ENCODE measurements around the gene KCNIP1.

KCNIP1 gene

DNA sequence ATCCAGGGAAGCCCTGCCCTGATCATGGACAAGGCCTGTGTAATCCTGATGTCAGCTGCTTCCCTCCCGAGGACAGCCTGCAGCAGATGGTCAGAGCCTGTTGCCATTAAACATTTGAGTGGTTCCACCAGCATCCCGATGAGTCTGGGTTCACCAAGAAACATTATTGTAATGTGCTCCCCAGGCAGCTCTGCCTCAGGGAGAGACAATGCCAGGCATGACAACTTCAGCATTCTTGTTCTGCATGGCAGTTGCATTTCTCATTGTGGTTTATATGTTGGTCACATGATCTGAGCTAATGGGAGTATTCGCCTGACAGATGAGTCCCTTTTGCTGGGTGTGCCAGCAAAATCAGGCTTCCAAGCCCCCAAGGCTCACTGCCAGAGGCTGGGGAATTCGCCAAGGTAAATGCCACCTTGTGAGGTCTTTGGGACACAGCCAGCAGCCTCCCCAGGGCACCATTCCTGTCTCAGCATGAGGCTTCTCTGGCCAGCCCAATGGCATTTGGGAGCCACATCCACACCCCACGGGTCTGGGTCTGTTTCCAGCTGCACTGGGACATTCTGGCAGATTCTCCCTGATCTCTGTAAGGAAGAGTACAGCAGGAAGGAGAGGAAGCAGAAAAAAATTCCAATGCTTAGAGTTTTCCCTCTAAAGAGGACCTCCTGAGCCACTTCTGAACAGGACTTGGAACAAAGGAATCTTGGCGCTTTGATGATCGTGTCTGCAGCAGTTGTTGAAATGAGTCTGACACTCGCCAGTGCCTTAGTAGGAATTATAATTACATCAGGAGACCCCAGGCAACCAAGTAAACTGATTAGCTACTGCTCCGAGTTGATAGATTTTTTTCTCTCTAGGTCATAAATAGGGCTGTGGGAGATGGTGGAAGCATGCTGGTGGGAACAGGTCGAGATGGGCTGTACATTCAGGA lies 18.7 kb downstream of the KCNIP1 start:
- Histone ChIP-seq H3K27ac (ENCODE audit: low read length) (no peak overlapping the region), H3K9ac (ENCODE audit: low read length in 2 of 2) (no peak overlapping the region), H3K4me3 (ENCODE audit: low read length in 2 of 2) (no peak overlapping the region), H3K36me3 (ENCODE audit: control insufficient read depth in 2 of 2, insufficient read depth in 2 of 2, low read length in 2 of 2) (no peaks in the 10 kb centered on the region), H3K27me3 (ENCODE audit: control insufficient read depth in 1 of 2, insufficient read depth in 2 of 2, low read length in 2 of 2) (peaks cover 2 to 3% of the 10 kb centered on the region in 2 donors), H3K9me3 (ENCODE audit: control insufficient read depth in 2 of 2, low read length in 2 of 2) (peaks cover 0 to 6% of the 10 kb centered on the region in 2 donors), H3K4me1 (ENCODE audit: control insufficient read depth, insufficient read depth, low read length) (peaks cover 7% of the 10 kb centered on the region)

DNA sequence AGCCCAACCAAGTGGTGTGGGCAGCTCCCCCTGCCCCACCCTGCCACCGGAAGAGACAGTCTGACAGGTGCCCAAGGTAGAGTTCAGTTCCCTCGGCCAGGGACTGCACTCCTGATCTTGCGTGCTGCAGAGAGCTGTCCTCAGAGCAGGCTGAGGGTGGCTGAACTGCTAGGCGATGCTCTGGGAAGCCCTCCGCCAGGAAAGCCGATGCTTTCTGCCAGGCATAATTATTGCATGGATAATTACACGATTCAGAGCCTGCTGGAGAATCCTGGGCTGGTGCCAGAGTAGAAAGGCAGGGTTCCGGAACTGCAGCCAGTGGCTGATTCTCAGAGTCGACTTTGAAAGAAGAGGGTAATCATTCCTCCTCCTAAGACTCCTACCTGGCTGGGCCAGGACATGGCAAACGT lies 19.3 kb downstream of the KCNIP1 start:
- Histone ChIP-seq H3K36me3 (ENCODE audit: control insufficient read depth in 2 of 2, insufficient read depth in 2 of 2, low read length in 2 of 2) (no peaks in the 10 kb centered on the region), H3K27me3 (ENCODE audit: control insufficient read depth in 1 of 2, insufficient read depth in 2 of 2, low read length in 2 of 2) (peaks cover 2 to 3% of the 10 kb centered on the region in 2 donors), H3K4me3 (ENCODE audit: low read length in 2 of 2) (no peak overlapping the region), H3K4me1 (ENCODE audit: control insufficient read depth, insufficient read depth, low read length) (peaks cover 7% of the 10 kb centered on the region), H3K9ac (ENCODE audit: low read length in 2 of 2) (no peak overlapping the region), H3K9me3 (ENCODE audit: control insufficient read depth in 2 of 2, low read length in 2 of 2) (peaks cover 0 to 6% of the 10 kb centered on the region in 2 donors), H3K27ac (ENCODE audit: low read length) (no peak overlapping the region)

DNA sequence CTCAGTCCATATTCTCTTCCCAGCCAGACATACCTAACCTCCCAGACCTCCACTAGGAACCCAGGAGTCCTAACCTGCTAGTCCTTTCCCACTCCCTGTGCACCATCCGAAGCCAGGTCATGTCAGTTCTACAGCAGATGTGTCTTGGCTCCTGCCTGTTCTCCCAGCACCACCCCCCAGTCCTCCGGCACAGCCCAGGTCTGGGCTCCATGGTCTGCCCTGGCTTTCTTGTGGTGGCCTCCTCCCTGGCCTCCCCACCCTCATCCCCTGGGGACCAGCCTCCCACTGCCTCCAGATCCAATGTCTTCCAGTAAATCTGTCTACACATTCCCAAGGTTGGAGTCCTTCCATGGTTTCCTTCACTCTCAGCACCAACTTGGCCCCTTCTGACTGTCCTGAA lies 20.0 kb downstream of the KCNIP1 start:
- H3K27me3 ChIP-seq (ENCODE audit: control insufficient read depth in 1 of 2, insufficient read depth in 2 of 2, low read length in 2 of 2) = peaks cover 2 to 3% of the 10 kb centered on the region in 2 donors
- H3K4me3 ChIP-seq (ENCODE audit: low read length in 2 of 2) = no peak overlapping the region
- H3K27ac ChIP-seq (ENCODE audit: low read length) = no peak overlapping the region
- H3K9me3 ChIP-seq (ENCODE audit: control insufficient read depth in 2 of 2, low read length in 2 of 2) = peaks cover 0 to 6% of the 10 kb centered on the region in 2 donors
- no peaks in the 10 kb centered on the region for H3K36me3 ChIP-seq (ENCODE audit: control insufficient read depth in 2 of 2, insufficient read depth in 2 of 2, low read length in 2 of 2)
- H3K9ac ChIP-seq (ENCODE audit: low read length in 2 of 2) = no peak overlapping the region
- peaks cover 7% of the 10 kb centered on the region for H3K4me1 ChIP-seq (ENCODE audit: control insufficient read depth, insufficient read depth, low read length)

DNA sequence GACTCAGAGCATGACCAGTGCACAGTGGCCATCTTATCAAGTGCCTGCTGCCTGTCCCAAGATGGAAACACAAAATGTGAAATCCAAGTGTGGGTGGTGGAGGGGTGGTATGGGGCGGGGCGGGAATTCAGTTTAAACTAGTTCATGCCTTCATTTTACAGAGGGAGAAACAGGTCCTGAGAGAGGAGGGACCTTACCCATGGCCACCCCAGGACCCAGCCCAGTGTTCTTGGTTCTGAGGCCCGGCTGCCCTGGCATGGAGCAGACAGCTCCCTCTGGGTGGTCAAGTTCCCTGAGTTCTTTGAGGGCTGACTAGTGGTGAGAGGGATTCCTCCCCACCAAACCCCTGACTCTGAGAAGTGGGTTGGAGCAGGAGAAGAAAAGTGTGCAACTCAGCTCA lies 20.8 kb downstream of the KCNIP1 start:
- H3K27ac ChIP-seq (ENCODE audit: low read length) = no peak overlapping the region
- H3K9ac ChIP-seq (ENCODE audit: low read length in 2 of 2) = no peak overlapping the region
- no peaks in the 10 kb centered on the region for H3K36me3 ChIP-seq (ENCODE audit: control insufficient read depth in 2 of 2, insufficient read depth in 2 of 2, low read length in 2 of 2)
- H3K27me3 ChIP-seq (ENCODE audit: control insufficient read depth in 1 of 2, insufficient read depth in 2 of 2, low read length in 2 of 2) = peaks cover 2 to 3% of the 10 kb centered on the region in 2 donors
- H3K9me3 ChIP-seq (ENCODE audit: control insufficient read depth in 2 of 2, low read length in 2 of 2) = peaks cover 0 to 6% of the 10 kb centered on the region in 2 donors
- no peak overlapping the region for H3K4me3 ChIP-seq (ENCODE audit: low read length in 2 of 2)
- H3K4me1 ChIP-seq (ENCODE audit: control insufficient read depth, insufficient read depth, low read length) = peaks cover 7% of the 10 kb centered on the region

DNA sequence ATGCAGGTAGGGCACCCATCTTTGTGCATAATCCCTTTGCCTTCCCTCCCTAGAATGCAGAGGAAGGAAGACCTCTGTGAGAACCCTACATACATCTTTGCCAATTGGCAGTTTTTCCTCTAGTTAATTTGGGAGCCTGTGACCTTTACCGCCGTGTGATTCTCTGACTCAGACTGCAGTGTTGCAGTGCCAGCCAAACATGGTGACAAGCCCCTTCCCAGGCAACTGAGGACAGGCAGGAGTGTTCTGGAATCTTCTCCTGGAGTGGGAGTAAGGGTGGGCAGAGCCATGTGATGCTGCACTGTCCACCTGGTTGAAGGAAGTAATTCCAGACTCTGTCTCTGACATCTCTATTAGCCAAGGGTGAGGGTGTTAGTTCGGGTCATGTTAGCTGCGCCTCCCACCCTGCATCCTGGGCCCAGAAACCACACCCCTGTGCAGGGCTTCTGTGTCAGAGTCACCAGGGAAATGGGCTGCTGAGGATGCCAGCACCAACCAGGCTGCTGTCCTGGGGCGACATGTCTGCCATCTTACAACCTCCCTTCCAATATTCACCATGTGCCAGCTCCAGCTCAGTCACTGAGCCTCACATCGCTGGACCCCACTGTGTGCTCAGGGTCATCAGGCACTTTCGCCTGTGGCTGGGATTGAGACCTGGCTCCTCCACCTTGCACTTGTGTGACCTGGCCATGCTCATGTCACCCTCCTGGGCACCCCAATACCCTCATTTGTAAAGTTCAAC lies 21.8 kb downstream of the KCNIP1 start:
- no peak overlapping the region for H3K27ac ChIP-seq (ENCODE audit: low read length)
- no peak overlapping the region for H3K4me3 ChIP-seq (ENCODE audit: low read length in 2 of 2)
- no peak overlapping the region for H3K9ac ChIP-seq (ENCODE audit: low read length in 2 of 2)
- H3K27me3 ChIP-seq (ENCODE audit: control insufficient read depth in 1 of 2, insufficient read depth in 2 of 2, low read length in 2 of 2) = peaks cover 2 to 3% of the 10 kb centered on the region in 2 donors
- no peaks in the 10 kb centered on the region for H3K36me3 ChIP-seq (ENCODE audit: control insufficient read depth in 2 of 2, insufficient read depth in 2 of 2, low read length in 2 of 2)
- peaks cover 0 to 6% of the 10 kb centered on the region in 2 donors for H3K9me3 ChIP-seq (ENCODE audit: control insufficient read depth in 2 of 2, low read length in 2 of 2)
- H3K4me1 ChIP-seq (ENCODE audit: control insufficient read depth, insufficient read depth, low read length) = peaks cover 7% of the 10 kb centered on the region

DNA sequence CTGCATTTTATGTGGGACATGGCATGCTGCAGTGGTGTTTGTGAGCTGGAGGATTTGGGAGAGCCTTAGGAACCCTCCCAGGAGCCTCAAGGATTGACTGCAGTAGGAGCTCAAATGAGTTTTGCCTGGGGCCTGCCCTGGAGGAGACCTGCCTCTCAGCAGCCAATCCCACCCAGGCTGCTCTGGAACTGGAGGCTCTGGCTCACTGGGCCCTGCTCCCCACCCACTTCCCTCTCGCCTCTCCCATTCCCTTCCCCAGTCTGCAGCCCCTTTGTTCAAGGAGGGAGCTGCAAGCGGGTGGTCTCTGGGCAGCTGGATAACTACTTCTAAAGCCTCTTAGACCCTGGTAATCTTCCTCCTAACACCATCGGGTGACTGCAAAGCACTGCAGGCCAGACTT lies 24.2 kb downstream of the KCNIP1 start:
- Histone ChIP-seq H3K4me3 (ENCODE audit: low read length in 2 of 2) (no peak overlapping the region), H3K36me3 (ENCODE audit: control insufficient read depth in 2 of 2, insufficient read depth in 2 of 2, low read length in 2 of 2) (no peaks in the 10 kb centered on the region), H3K9me3 (ENCODE audit: control insufficient read depth in 2 of 2, low read length in 2 of 2) (no peaks in the 10 kb centered on the region), H3K9ac (ENCODE audit: low read length in 2 of 2) (no peak overlapping the region), H3K27ac (ENCODE audit: low read length) (no peak overlapping the region), H3K4me1 (ENCODE audit: control insufficient read depth, insufficient read depth, low read length) (peaks cover 2% of the 10 kb centered on the region), H3K27me3 (ENCODE audit: control insufficient read depth in 1 of 2, insufficient read depth in 2 of 2, low read length in 2 of 2) (peaks cover 2 to 3% of the 10 kb centered on the region in 2 donors)

DNA sequence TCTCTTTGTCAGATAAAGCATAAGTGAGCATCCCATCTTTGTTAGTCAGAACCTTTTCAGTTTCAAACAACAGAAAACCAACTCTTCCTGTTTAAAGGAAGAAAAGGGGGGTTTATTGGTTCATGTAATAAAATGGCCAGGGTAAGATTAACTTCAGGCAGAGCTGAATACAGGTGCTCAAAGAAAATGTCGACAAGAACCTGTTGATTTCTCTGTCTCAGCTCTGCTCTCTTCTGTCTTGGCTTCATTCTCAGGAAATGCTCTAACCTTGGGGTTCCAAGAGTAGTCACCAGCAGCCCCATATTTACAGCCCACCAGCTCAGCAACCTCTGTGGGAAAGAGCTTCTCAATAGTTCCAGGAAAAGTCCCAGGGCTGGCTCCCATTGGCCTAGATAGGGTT lies 25.2 kb downstream of the KCNIP1 start:
- Histone ChIP-seq H3K9ac (ENCODE audit: low read length in 2 of 2) (no peak overlapping the region), H3K36me3 (ENCODE audit: control insufficient read depth in 2 of 2, insufficient read depth in 2 of 2, low read length in 2 of 2) (no peaks in the 10 kb centered on the region), H3K27ac (ENCODE audit: low read length) (no peak overlapping the region), H3K4me3 (ENCODE audit: low read length in 2 of 2) (no peak overlapping the region), H3K4me1 (ENCODE audit: control insufficient read depth, insufficient read depth, low read length) (no peaks in the 10 kb centered on the region), H3K9me3 (ENCODE audit: control insufficient read depth in 2 of 2, low read length in 2 of 2) (no peaks in the 10 kb centered on the region), H3K27me3 (ENCODE audit: control insufficient read depth in 1 of 2, insufficient read depth in 2 of 2, low read length in 2 of 2) (peaks cover 0 to 3% of the 10 kb centered on the region in 2 donors)

DNA sequence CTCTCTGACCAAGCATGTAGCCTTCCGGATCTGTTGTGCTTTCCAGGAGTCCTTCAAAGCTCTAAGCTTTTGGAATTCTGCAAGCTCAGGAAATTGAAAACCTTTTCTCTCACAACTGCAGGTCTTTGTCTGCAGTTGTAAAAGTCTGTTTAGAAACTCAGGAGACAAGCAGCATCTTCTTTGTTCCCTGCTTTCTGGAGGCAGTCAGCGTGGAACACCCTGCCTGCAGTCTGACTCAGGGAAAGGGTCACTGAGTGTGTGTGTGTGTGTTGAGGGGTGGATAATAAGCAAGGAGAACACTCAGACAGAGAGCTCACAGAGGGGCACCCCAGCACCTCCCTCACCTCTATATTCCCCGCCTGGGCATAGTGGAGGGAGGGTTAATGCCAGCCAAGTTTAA lies 29.1 kb downstream of the KCNIP1 start:
- H3K27me3 ChIP-seq (ENCODE audit: control insufficient read depth in 1 of 2, insufficient read depth in 2 of 2, low read length in 2 of 2) = peaks cover 0 to 4% of the 10 kb centered on the region in 2 donors
- H3K36me3 ChIP-seq (ENCODE audit: control insufficient read depth in 2 of 2, insufficient read depth in 2 of 2, low read length in 2 of 2) = no peaks in the 10 kb centered on the region
- no peak overlapping the region for H3K4me3 ChIP-seq (ENCODE audit: low read length in 2 of 2)
- H3K9me3 ChIP-seq (ENCODE audit: control insufficient read depth in 2 of 2, low read length in 2 of 2) = no peaks in the 10 kb centered on the region
- H3K9ac ChIP-seq (ENCODE audit: low read length in 2 of 2) = no peak overlapping the region
- no peaks in the 10 kb centered on the region for H3K4me1 ChIP-seq (ENCODE audit: control insufficient read depth, insufficient read depth, low read length)
- no peak overlapping the region for H3K27ac ChIP-seq (ENCODE audit: low read length)

DNA sequence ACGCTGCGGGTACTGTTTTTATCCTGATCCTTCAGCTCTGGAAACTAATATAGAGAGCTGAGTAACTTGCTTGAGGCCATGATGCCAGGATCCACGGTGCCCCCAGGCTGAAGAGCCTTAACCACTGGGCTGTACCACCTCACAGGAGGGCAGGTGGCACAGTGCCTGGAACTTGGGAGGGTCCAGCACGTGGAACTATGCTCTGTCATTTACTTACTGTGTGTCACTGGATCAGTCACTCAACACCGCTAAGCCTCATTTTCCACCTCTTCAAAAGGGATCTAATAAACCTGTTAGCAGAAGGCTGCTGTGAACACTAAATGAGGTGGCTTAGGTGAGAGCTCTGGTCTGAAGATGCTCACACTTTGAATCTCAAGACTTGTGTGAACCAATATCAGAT lies 29.6 kb downstream of the KCNIP1 start:
- H3K27ac ChIP-seq (ENCODE audit: low read length) = no peak overlapping the region
- H3K27me3 ChIP-seq (ENCODE audit: control insufficient read depth in 1 of 2, insufficient read depth in 2 of 2, low read length in 2 of 2) = peaks cover 0 to 4% of the 10 kb centered on the region in 2 donors
- H3K4me3 ChIP-seq (ENCODE audit: low read length in 2 of 2) = no peak overlapping the region
- H3K9ac ChIP-seq (ENCODE audit: low read length in 2 of 2) = no peak overlapping the region
- H3K36me3 ChIP-seq (ENCODE audit: control insufficient read depth in 2 of 2, insufficient read depth in 2 of 2, low read length in 2 of 2) = no peaks in the 10 kb centered on the region
- no peaks in the 10 kb centered on the region for H3K9me3 ChIP-seq (ENCODE audit: control insufficient read depth in 2 of 2, low read length in 2 of 2)
- no peaks in the 10 kb centered on the region for H3K4me1 ChIP-seq (ENCODE audit: control insufficient read depth, insufficient read depth, low read length)

DNA sequence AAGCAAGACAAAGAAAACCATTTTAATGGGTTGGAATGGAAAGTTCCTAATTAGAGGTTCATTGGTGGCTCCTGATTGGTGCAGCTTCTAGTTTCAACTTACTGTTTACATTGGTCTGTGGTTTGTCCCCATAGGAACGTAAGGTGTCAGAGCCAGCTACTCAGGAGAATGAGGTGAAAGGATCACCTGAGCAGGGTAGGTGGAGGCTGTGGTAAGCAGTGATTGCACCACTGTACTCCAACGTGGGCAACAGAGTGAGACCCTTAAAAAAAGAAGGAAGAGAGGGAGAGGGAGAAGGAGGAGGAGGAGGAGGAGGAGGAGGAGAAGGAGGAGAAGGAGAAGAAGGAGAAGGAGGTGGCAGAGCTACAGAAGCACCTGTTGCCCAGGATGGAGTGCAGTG lies 30.4 kb downstream of the KCNIP1 start:
- Histone ChIP-seq H3K9ac (ENCODE audit: low read length in 2 of 2) (no peak overlapping the region), H3K4me1 (ENCODE audit: control insufficient read depth, insufficient read depth, low read length) (no peaks in the 10 kb centered on the region), H3K36me3 (ENCODE audit: control insufficient read depth in 2 of 2, insufficient read depth in 2 of 2, low read length in 2 of 2) (no peaks in the 10 kb centered on the region), H3K27me3 (ENCODE audit: control insufficient read depth in 1 of 2, insufficient read depth in 2 of 2, low read length in 2 of 2) (peaks cover 0 to 4% of the 10 kb centered on the region in 2 donors), H3K27ac (ENCODE audit: low read length) (no peak overlapping the region), H3K4me3 (ENCODE audit: low read length in 2 of 2) (no peak overlapping the region), H3K9me3 (ENCODE audit: control insufficient read depth in 2 of 2, low read length in 2 of 2) (no peaks in the 10 kb centered on the region)

Measured in stomach smooth muscle (tissue), 2 donors.